ENCODE measurements around the gene IMP4.

The IMP4 gene

GRCh38 chr2:130389358-130389757 lies 46.7 kb downstream of the IMP4 start:
- Histone ChIP-seq H3K9me3 (ENCODE audit: control insufficient read depth in 2 of 2, low read length in 2 of 2) (no peaks in the 10 kb centered on the region), H3K4me1 (ENCODE audit: control insufficient read depth, insufficient read depth, low read length) (peaks cover 15% of the 10 kb centered on the region), H3K27ac (ENCODE audit: low read length) (no peak overlapping the region), H3K36me3 (ENCODE audit: control insufficient read depth in 2 of 2, insufficient read depth in 2 of 2, low read length in 2 of 2) (no peaks in the 10 kb centered on the region), H3K27me3 (ENCODE audit: control insufficient read depth in 1 of 2, insufficient read depth in 2 of 2, low read length in 2 of 2) (no peaks in the 10 kb centered on the region), H3K9ac (ENCODE audit: low read length in 2 of 2) (no peak overlapping the region), H3K4me3 (ENCODE audit: low read length in 2 of 2) (no peak overlapping the region)

- H3K9ac ChIP-seq (ENCODE audit: low read length in 2 of 2) = no peak overlapping the region
- H3K36me3 ChIP-seq (ENCODE audit: control insufficient read depth in 2 of 2, insufficient read depth in 2 of 2, low read length in 2 of 2) = no peaks in the 10 kb centered on the region
- H3K4me1 ChIP-seq (ENCODE audit: control insufficient read depth, insufficient read depth, low read length) = peaks cover 15% of the 10 kb centered on the region
- H3K27ac ChIP-seq (ENCODE audit: low read length) = no peak overlapping the region
- H3K27me3 ChIP-seq (ENCODE audit: control insufficient read depth in 1 of 2, insufficient read depth in 2 of 2, low read length in 2 of 2) = no peaks in the 10 kb centered on the region
- H3K4me3 ChIP-seq (ENCODE audit: low read length in 2 of 2) = no peak overlapping the region
- no peaks in the 10 kb centered on the region for H3K9me3 ChIP-seq (ENCODE audit: control insufficient read depth in 2 of 2, low read length in 2 of 2)
Observed at GRCh38 chr2:130389783-130390182, 47.1 kb downstream of the IMP4 start.

GRCh38 chr2:130390460-130391057 lies 47.9 kb downstream of the IMP4 start:
- peak overlapping the region; percentile 64 to 76 for H3K9ac ChIP-seq (ENCODE audit: low read length in 2 of 2)
- peak overlapping the region; percentile 74 for H3K27ac ChIP-seq (ENCODE audit: low read length)
- H3K9me3 ChIP-seq (ENCODE audit: control insufficient read depth in 2 of 2, low read length in 2 of 2) = no peaks in the 10 kb centered on the region
- H3K36me3 ChIP-seq (ENCODE audit: control insufficient read depth in 2 of 2, insufficient read depth in 2 of 2, low read length in 2 of 2) = no peaks in the 10 kb centered on the region
- no peaks in the 10 kb centered on the region for H3K27me3 ChIP-seq (ENCODE audit: control insufficient read depth in 1 of 2, insufficient read depth in 2 of 2, low read length in 2 of 2)
- H3K4me3 ChIP-seq (ENCODE audit: low read length in 2 of 2) = peak overlapping the region; percentile 60 to 82
- H3K4me1 ChIP-seq (ENCODE audit: control insufficient read depth, insufficient read depth, low read length) = peaks cover 15% of the 10 kb centered on the region

DNA sequence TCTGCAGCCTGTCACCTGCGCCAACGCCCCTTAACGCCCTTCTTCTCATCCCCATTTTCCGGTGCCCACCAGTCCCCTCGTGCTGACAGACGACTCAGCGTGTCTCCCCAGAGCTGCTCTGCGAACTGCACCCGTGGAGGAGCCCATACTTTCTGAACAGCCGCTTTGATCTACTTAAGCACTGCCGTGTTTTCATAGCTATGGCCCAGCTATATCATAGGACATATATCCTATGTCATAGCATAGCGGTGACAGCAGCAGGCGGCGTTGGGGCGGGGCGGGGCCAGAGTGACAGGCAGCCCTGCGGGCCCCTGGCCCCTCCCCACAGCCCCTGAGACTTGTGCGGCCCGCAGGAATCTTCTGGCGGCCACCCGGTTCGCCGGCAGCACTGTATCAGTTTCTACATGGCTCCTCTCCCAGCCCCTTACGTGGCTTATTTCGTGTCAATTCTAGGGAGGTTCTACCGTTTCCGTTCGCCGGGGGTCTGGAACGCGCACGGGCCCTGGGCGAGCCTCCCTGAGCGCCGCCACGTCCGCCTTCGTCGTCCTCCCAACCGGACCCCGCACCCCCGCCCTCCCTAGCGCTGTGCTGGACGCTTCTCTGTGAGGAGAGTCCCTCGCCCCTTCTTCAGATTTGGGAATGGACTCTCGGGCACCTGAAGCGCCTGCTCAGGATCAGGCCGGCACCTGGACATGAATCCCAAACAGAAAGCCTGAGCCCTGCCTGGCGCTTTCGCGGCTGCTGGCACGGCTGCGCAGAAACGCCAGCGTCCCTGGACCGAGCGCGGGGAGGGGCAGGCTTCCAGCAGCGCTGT lies 48.6 kb downstream of the IMP4 start:
- Histone ChIP-seq H3K9ac (ENCODE audit: low read length in 2 of 2) (peak overlapping the region; percentile 64 to 76), H3K27me3 (ENCODE audit: control insufficient read depth in 1 of 2, insufficient read depth in 2 of 2, low read length in 2 of 2) (no peaks in the 10 kb centered on the region), H3K36me3 (ENCODE audit: control insufficient read depth in 2 of 2, insufficient read depth in 2 of 2, low read length in 2 of 2) (no peaks in the 10 kb centered on the region), H3K4me3 (ENCODE audit: low read length in 2 of 2) (peak overlapping the region; percentile 60 to 82), H3K4me1 (ENCODE audit: control insufficient read depth, insufficient read depth, low read length) (peaks cover 13% of the 10 kb centered on the region), H3K27ac (ENCODE audit: low read length) (peak overlapping the region; percentile 74), H3K9me3 (ENCODE audit: control insufficient read depth in 2 of 2, low read length in 2 of 2) (no peaks in the 10 kb centered on the region)

DNA sequence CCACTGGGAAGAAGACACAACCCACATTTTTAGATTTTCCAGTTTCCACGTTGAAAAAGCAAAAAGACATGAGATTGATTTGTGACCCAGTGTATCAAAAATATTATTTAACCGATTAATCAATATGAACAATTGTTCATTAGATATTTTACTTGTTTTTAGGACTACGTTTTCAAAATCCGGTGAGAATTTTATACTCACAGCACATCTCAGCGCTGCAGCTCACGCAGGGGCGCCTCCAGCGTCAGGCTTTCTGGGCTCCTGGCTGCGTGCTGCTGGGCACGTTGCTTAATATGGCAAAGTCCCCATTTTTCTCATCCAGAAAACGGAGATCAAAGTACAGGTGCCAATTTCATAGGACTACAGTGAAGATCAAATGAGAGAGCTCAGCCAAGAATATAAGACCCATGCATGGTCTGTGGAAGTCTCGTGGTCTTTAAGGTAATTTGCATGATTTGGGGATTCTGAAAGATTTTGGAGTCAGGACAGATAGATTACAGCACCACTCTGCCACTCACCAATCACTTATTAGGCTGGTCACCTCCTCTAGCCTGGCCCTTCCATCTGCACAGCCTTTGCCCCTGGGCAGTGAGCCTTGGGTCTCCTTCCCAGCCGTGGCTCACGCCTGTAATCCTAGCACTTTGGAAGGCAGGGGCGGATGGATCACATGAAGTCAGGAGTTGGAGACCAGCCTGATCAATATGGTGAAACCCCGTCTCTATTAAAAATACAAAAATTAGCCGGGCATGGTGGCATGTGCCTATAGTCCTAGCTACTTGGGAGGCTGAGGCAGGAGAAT lies 49.4 kb downstream of the IMP4 start:
- peaks cover 11% of the 10 kb centered on the region for H3K4me1 ChIP-seq (ENCODE audit: control insufficient read depth, insufficient read depth, low read length)
- peak overlapping the region; percentile 74 for H3K27ac ChIP-seq (ENCODE audit: low read length)
- H3K9ac ChIP-seq (ENCODE audit: low read length in 2 of 2) = peak overlapping the region; percentile 47 to 76
- H3K4me3 ChIP-seq (ENCODE audit: low read length in 2 of 2) = peak overlapping the region; percentile 60 to 82
- H3K9me3 ChIP-seq (ENCODE audit: control insufficient read depth in 2 of 2, low read length in 2 of 2) = no peaks in the 10 kb centered on the region
- H3K27me3 ChIP-seq (ENCODE audit: control insufficient read depth in 1 of 2, insufficient read depth in 2 of 2, low read length in 2 of 2) = no peaks in the 10 kb centered on the region
- no peaks in the 10 kb centered on the region for H3K36me3 ChIP-seq (ENCODE audit: control insufficient read depth in 2 of 2, insufficient read depth in 2 of 2, low read length in 2 of 2)

GRCh38 chr2:130393318-130393910 lies 50.7 kb downstream of the IMP4 start:
- H3K36me3 ChIP-seq (ENCODE audit: control insufficient read depth in 2 of 2, insufficient read depth in 2 of 2, low read length in 2 of 2) = no peaks in the 10 kb centered on the region
- H3K27me3 ChIP-seq (ENCODE audit: control insufficient read depth in 1 of 2, insufficient read depth in 2 of 2, low read length in 2 of 2) = no peaks in the 10 kb centered on the region
- no peak overlapping the region for H3K9ac ChIP-seq (ENCODE audit: low read length in 2 of 2)
- peaks cover 11% of the 10 kb centered on the region for H3K4me1 ChIP-seq (ENCODE audit: control insufficient read depth, insufficient read depth, low read length)
- H3K9me3 ChIP-seq (ENCODE audit: control insufficient read depth in 2 of 2, low read length in 2 of 2) = no peaks in the 10 kb centered on the region
- no peak overlapping the region for H3K27ac ChIP-seq (ENCODE audit: low read length)
- H3K4me3 ChIP-seq (ENCODE audit: low read length in 2 of 2) = no peak overlapping the region
